ENCODE data around the gene ARRB1. TPM values are rescaled to one million over a fixed set of nuclear protein-coding genes. Genes with fewer than 3 reads are reported as not detected.
"Not testable (repeated sequence)": the region's sequence is repeated elsewhere in the genome, so short reads cannot be mapped to it uniquely, and the experiment has no call there.

ARRB1 gene
- total RNA-seq, 1 donor from 2014 or later, result 70.8 TPM

DNA sequence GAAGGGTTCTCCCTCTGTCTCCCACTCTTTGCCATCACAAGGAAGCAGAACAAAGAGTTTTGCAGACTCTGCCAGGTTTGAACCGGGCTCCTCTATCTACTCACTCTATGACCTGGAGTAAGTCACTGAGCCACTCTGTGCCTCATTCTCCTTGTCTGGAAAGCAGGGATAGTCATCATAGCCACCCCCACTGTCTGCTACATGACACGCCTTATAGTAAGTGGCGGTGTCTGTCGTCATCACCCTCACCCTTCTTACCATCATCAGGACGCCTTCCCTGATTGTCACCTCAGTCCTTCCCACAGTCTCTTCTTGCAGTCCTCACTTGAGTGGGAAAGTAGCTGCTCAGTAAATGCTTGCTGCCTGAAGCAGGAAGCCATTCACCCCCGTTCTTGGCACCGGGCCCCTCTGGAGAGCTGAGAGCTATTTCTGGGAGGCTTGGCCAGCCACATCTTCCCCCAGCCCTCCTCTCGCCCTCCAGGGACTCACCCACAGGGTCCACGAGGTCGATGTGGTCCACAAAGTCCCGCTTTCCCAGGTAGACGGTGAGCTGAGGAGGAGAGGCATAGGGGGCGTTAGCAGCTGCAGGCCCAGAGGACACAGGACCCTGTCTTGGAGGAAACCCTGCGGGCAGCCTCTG lies 64.5 kb downstream of the ARRB1 start:
- no peak for DNase-seq (ENCODE audit: low spot score)
- intact Hi-C loops (cut with DNase I), result no loop called here
- no peak for ATAC-seq

- intact Hi-C loops (cut with DNase I), result no loop called here
These were observed 65.6 kb downstream of the ARRB1 start for GRCh38 chr11:75285776-75286360.

DNA sequence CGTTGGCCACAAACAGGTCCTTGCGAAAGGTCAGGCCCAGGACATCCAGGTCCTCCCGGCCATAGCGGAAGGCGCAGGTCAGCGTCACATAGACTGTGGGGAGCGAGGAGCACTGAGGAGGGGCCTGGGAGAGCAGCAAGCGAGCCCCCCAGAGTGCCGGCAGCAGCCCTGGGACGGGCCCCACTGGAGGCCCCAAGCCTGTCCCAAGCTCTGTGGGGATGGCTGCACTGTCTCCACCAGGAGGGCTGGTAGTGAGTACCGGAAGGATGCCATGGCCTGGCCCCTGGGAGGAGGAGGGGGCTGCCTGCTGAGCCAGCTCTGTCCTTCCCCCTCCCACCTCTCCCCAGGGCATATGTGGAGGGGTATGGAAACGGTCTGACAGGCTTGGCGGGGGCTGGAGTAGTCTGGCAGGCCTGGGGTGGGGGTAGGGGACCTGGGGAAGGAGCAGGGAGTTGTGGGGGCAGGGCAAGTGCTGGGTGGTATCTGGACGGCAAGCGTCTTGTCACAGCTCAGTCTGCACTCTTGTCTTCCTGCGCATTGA lies 68.0 kb downstream of the ARRB1 start:
- no peak for DNase-seq (ENCODE audit: low spot score)
- no peak for ATAC-seq
- intact Hi-C loops (cut with DNase I), result loop anchor here (2.0 kb wide), 1 partner anchor 97 kb away; no protein-coding TSS in a partner anchor

More at GRCh38 chr11:75285776-75286360, 65.6 kb downstream of the ARRB1 start:
- no peak for DNase-seq (ENCODE audit: low spot score)
- ATAC-seq, result no peak

DNA sequence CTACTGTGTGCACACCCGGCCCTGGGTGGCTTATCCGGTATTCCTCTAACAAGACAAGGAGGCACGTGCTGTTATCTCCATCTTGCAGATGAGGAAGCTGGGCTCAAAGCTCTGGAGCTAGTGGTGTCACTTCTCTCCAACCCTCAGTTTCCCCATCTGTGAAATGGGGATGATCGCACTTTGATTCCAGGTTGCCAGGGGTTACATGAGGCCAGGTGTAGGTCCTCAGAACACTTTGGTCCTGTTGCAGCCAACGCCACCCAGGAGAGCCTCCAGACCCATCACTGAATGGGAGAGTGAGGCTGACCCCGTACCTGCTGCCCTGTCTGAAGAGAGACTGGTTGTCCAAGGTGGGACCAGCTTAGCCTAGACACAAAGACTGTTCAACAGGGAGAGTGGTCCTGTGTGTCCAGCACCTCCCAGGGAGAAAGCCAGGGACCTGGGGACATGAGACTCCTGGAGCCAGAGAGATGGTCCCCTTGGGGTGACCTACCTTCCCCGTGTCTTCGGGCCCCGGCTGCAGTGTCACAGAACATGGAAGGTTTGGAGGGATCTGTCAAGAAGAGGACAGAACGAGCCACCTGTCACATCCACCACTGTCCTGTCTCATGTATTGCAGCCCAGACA lies 69.9 kb downstream of the ARRB1 start:
- intact Hi-C loops (cut with DNase I), result loop anchor here (2.0 kb wide), 1 partner anchor 99 kb away; no protein-coding TSS in a partner anchor
- DNase-seq (ENCODE audit: low spot score) (peak; percentile 49), ATAC-seq (no peak)

DNA sequence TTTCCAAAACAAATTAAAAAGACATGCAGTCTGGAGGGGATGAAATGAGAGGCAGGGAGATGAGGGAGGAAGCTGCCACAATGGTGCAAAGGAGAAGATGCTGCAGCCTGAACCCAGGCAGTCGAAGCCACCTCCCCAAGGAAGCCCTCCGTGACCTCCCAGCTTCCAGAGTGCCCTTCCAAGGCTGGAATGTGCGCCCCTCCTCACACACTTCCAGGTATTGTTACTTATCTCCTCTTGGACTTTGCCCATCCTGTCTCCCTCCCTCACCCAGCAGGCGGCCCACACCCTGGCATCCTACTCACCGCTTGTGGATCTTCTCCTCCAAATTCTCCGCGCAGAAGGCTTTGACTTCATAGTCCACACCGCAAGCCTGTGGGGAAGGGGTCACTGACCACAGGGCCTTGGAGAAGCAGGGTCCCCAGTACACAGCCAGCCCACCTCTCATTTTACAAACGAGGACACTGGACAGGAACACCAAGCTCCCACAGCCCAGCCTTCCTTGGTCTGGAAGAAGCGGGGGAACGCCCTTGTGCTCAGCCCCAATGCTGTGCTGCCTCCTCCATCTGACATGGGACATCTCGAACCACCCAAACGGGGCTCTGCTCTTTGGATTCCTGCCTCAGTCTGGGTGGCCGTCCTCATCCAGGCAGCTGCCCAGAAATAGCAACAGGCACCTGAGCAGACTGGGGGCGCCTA lies 70.5 kb downstream of the ARRB1 start:
- DNase-seq (ENCODE audit: low spot score) (peak; percentile 56), ATAC-seq (no peak)
- intact Hi-C loops (cut with DNase I), result no loop called here

- ATAC-seq (peak; percentile 83), DNase-seq (ENCODE audit: low spot score) (peak; percentile 85)
- intact Hi-C loops (cut with DNase I), result no loop called here
These were observed 71.2 kb downstream of the ARRB1 start for GRCh38 chr11:75280227-75280701.

DNA sequence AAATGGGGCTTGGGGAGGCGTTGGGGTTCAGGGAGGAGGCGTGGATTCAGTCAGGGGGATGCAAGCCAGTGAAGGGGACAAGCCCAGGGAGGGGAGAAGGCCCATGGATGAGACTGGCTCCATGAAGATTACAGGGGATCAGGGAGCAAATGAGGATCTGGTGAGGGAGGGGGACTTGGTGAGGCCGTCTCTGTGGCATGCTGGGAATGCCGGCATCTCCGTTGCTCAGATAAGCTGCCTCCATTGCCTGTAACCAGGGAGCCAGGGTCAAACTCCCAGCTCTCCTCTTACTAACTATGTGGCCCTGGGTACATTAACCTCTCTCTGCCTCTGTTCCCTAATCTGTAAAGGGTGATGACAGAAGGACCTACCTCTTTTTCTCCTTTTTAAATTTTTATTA lies 72.2 kb downstream of the ARRB1 start:
- intact Hi-C loops (cut with DNase I), result no loop called here
- ATAC-seq (no peak), DNase-seq (ENCODE audit: low spot score) (peak; percentile 44)

DNA sequence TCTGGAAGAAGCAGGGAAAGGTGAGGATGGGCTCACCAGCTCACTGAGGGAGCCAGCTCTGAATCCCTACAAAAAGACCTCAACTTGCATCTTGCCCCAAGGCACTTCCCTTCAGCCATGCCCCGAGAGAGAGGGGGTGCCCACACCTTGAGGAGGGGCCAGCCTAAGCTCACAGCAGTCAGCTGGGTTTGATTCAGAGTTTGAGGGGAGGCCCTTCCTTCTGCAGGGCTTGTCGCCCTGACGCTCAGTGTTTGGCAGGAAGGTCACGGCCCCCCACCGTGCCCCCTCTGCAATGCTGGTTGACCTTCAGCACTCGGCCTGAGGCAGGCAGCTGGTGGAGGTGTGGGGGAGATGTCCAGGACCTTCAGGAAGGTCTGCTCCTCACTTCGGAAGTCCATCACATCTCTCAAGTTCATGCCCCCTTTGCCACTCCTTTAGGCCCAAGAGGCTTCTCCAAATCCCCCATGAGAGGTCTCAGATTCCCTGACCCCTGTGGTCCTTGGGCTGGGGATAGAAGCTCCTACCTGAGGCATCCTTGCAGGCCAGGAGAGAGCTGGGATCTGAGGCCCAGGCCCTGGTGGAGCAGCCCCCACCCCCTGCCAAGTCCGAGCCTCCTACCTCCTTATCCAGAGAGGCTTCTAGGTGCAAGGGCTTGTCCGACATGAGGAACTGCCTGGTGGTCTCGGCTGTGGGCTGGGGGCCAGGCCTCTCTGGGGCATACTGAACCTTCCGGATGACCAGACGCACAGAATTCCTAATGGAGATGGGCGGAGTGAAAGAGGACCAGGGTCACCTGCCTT lies 73.3 kb downstream of the ARRB1 start:
- no peak for ATAC-seq
- peak; percentile 56 for DNase-seq (ENCODE audit: low spot score)
- intact Hi-C loops (cut with DNase I), result no loop called here

- DNase-seq (ENCODE audit: low spot score) (peak; percentile 26), ATAC-seq (no peak)
- intact Hi-C loops (cut with DNase I), result no loop called here
These were observed 74.2 kb downstream of the ARRB1 start for GRCh38 chr11:75277211-75277805.

- DNase-seq (ENCODE audit: low spot score) (peak; percentile 25), ATAC-seq (no peak)
- intact Hi-C loops (cut with DNase I), result no loop called here
These were observed 74.8 kb downstream of the ARRB1 start for GRCh38 chr11:75276686-75277085.

GRCh38 chr11:75276186-75276585 lies 75.3 kb downstream of the ARRB1 start:
- no peak for DNase-seq (ENCODE audit: low spot score)
- intact Hi-C loops (cut with DNase I), result no loop called here
- ATAC-seq, result no peak

GRCh38 chr11:75275581-75275980 lies 75.9 kb downstream of the ARRB1 start:
- DNase-seq (ENCODE audit: low spot score), result peak; percentile 68
- intact Hi-C loops (cut with DNase I), result no loop called here
- ATAC-seq, result no peak

DNA sequence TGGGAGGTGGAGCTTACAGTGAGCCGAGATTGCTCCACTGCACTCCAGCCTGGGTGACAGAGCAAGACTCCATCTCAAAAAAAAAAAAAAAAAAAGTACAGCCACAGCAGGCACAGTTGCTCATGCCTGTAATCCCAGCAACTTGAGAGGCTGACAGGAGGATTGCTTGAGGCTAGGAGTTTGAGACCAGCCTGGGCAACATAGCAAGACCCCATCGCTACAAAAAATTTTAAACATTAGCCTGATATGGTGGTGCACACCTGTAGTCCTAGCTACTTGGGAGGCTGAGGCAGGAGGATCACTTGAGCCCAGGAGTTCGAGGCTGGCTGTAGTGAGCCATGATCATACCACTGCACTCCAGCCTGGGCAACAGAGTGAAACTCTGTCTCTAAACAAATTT lies 76.7 kb downstream of the ARRB1 start:
- ATAC-seq; intact Hi-C loops (cut with DNase I); DNase-seq (ENCODE audit: low spot score): not testable (repeated sequence)

DNA sequence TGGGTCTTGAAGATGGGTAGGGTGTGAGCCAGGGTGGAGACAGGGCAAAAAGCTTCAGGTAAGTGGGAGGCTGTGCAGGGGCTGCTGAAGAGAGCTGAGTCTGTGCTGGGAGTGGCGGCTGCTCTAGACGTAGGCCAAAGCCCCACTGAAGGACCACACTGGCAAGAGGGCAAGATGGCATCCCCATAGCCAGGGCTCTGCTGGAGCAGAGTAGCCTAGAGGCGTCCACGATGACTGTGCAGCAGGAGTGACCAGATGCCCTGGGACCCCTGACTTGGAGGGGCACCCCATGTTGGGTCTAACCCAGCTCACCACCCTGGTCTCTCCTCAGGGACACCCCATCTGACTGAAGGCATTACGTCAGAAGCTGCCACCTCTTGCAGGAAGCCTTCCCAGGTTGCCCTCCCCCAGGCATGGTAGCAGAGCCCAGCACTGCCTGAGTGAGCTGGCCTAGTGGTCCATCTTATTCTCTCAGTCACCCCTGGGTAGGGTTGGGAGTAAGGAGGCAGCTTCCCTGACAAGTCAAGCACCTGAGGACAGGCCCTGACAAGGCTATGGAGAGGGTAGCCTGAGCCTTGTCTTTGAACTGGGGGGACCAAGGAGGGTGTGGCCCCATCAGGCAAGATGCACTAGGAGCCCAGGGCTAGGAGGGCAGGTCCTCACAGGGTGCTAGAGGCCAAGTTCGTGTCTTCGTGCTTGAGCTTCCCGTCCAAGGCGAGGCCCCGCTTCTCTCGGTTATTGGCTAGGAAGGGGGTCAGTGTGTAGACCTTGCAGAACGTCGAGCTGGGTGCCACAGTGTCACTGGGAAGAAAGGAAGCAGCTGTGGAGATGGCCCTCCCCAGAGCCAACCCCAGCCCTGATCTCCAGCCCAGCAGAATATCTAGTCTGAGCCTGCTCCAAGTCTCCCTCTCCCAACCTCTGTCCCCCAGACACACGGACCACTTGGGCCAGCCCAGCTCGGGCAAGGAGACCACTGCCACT lies 77.8 kb downstream of the ARRB1 start:
- peak; percentile 54 for DNase-seq (ENCODE audit: low spot score)
- intact Hi-C loops (cut with DNase I), result no loop called here
- no peak for ATAC-seq

GRCh38 chr11:75272821-75273301 lies 78.6 kb downstream of the ARRB1 start:
- no peak for ATAC-seq

DNA sequence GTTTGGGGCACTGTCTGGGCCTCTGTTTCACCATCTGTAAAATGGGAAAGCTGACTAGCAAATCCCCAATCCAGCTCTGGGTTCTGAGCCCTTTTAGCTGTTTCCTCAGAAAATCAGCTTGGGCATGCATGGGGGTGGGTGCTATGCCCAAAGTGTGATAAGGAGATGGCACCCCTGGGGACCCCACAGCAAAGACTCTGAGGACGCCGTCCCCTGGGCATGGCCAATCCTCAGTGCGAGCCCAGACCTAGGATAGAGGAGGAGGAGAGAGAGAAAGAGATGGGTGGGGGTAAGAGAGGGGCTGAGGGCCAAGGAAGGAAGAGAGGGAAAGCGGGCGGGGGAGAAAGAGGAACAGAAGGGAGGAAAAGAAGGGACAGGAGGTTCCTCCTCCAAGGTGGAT lies 79.1 kb downstream of the ARRB1 start:
- DNase-seq (ENCODE audit: low spot score) (no peak), ATAC-seq (no peak)
- intact Hi-C loops (cut with DNase I), result no loop called here

More at GRCh38 chr11:75272821-75273301, 78.6 kb downstream of the ARRB1 start:
- peak; percentile 48 for DNase-seq (ENCODE audit: low spot score)
- intact Hi-C loops (cut with DNase I), result no loop called here

DNA sequence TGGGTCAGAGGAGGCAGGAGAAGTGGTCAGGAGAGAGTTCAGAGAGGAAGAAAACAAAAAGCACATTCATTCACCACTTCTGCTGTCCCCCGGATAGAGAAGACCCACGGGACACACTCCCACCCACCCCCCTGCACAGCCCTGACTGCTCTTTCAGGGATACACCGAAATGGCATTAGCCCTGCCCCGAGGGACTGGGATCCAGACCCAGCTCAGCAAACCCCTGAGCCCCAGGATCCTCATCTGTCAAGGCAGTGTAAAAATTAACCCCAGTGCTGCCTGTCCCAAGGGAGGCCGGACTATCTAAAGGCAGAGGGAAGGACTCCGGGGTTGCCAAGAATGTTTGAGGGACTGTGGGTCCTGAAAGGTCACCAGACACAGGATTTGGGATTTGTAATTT lies 79.7 kb downstream of the ARRB1 start:
- ATAC-seq, result no peak
- DNase-seq (ENCODE audit: low spot score), result peak; percentile 47
- intact Hi-C loops (cut with DNase I), result no loop called here
